DND-41 (cell line): Measurements from ENCODE around the gene ANKRD28.

Source experiments
- ATAC-seq: fragments of 200-7000 bp; cut with Tn5 transposase; 3 replicates; pipeline ENCODE4 v1.9.1; 2021; ENCODE audit warnings: low read depth; ENCODE audit not compliant: insufficient read depth
- DNase-seq: peaks from one replicate; pipeline ENCODE4 v3.0.0-alpha.2; 2020
- H2AFZ ChIP-seq: 2 replicates; pipeline ENCODE4 v1.6.0; 2012; ENCODE audit warnings: low read depth, low read length
- H3K27ac ChIP-seq: 2 replicates; pipeline ENCODE4 v1.5.1; 2012; ENCODE audit warnings: low read length, inconsistent platforms
- H3K27me3 ChIP-seq: fragments of 200-600 bp; sonication (generic); 2 replicates; pipeline ENCODE4 v1.6.0; 2012; ENCODE audit warnings: low read length, mild to moderate bottlenecking, inconsistent platforms; ENCODE audit not compliant: insufficient read depth, poor library complexity
- H3K36me3 ChIP-seq: 2 replicates; pipeline ENCODE4 v1.5.1; 2012; ENCODE audit warnings: low read length, inconsistent platforms; ENCODE audit not compliant: insufficient read depth
- H3K4me1 ChIP-seq: 2 replicates; pipeline ENCODE4 v1.5.1; 2012; ENCODE audit warnings: mild to moderate bottlenecking, low read length; ENCODE audit not compliant: insufficient read depth
- H3K4me2 ChIP-seq: 2 replicates; pipeline ENCODE4 v1.6.0; 2012; ENCODE audit warnings: mild to moderate bottlenecking, moderate library complexity, low read length, inconsistent platforms; ENCODE audit not compliant: insufficient read depth
- H3K4me3 ChIP-seq, 2 experiments: fragments of 200-600 bp in 1 of 2; shearing (Covaris generic) in 1 of 2; 2 replicates each; pipeline ENCODE4 v1.5.1; 2012 to 2016; ENCODE audit warnings: inconsistent platforms in 2 of 2, low read length in 2 of 2, mild to moderate bottlenecking in 2 of 2, low read depth in 1 of 2, moderate library complexity in 1 of 2
- H3K79me2 ChIP-seq: 2 replicates; pipeline ENCODE4 v1.6.0; 2012; ENCODE audit warnings: low read length, inconsistent platforms; ENCODE audit not compliant: insufficient read depth
- H3K9ac ChIP-seq: 2 replicates; pipeline ENCODE4 v1.6.0; 2012; ENCODE audit warnings: low read depth, mild to moderate bottlenecking, inconsistent platforms, low read length, moderate library complexity
- H3K9me3 ChIP-seq: 2 replicates; pipeline ENCODE4 v1.5.1; 2012; ENCODE audit warnings: low read length, moderate library complexity, mild to moderate bottlenecking, inconsistent platforms; ENCODE audit not compliant: insufficient read depth, severe bottlenecking
- H4K20me1 ChIP-seq: 2 replicates; pipeline ENCODE4 v1.6.0; 2012; ENCODE audit warnings: low read length; ENCODE audit not compliant: insufficient read depth
- CTCF ChIP-seq: IDR thresholded peaks from 2 replicates; pipeline ENCODE4 v1.5.1; 2012; ENCODE audit warnings: borderline replicate concordance, low read length, moderate library complexity, mild to moderate bottlenecking; ENCODE audit not compliant: poor library complexity, severe bottlenecking; ENCODE audit errors: extremely low read depth
- EZH2 ChIP-seq: IDR thresholded peaks from 3 replicates; pipeline ENCODE4 v1.6.1; 2012; ENCODE audit warnings: borderline replicate concordance, low read depth, mild to moderate bottlenecking, moderate library complexity, low read length, inconsistent platforms; ENCODE audit not compliant: severe bottlenecking

Gene ANKRD28

GRCh38 chr3:15768421-15769255, 29.1 kb downstream of the ANKRD28 start:
- Histone ChIP-seq H3K36me3 (peaks cover 79% of the 10 kb centered on the region), H3K4me3 (no peak overlapping the region), H3K79me2 (peaks cover 99% of the 10 kb centered on the region), H3K4me1 (no peaks in the 10 kb centered on the region; the same call in 1 of the 2 replicates), H3K4me2 (no peak overlapping the region), H3K9me3 (no peaks in the 10 kb centered on the region), H3K9ac (no peak overlapping the region), H4K20me1 (peaks cover 45% of the 10 kb centered on the region), H3K27ac (no peak overlapping the region), H2AFZ (no peak overlapping the region), H3K27me3 (no peaks in the 10 kb centered on the region)
- ATAC-seq (no peak), DNase-seq (no peak)
- TF ChIP-seq EZH2, result no peak

- Histone ChIP-seq H3K36me3 (peaks cover 88% of the 10 kb centered on the region), H3K9me3 (no peaks in the 10 kb centered on the region), H3K27ac (no peak overlapping the region), H3K79me2 (peaks cover 96% of the 10 kb centered on the region), H3K4me2 (no peak overlapping the region), H3K9ac (no peak overlapping the region), H2AFZ (no peak overlapping the region), H3K27me3 (no peaks in the 10 kb centered on the region), H3K4me1 (no peaks in the 10 kb centered on the region; the same call in 1 of the 2 replicates), H3K4me3 (no peak overlapping the region), H4K20me1 (peaks cover 39% of the 10 kb centered on the region)
- no peak for TF ChIP-seq CTCF
- no peak for TF ChIP-seq EZH2
- DNase-seq (no peak), ATAC-seq (no peak)
Observed at GRCh38 chr3:15766406-15766805, 31.4 kb downstream of the ANKRD28 start.

- H3K9ac ChIP-seq, result no peak overlapping the region
- H3K79me2 ChIP-seq, result peaks cover 96% of the 10 kb centered on the region
- DNase-seq (no peak), ATAC-seq (no peak)
- no peaks in the 10 kb centered on the region for H3K9me3 ChIP-seq
- no peak overlapping the region for H3K4me3 ChIP-seq
- H3K4me2 ChIP-seq, result no peak overlapping the region
- H4K20me1 ChIP-seq, result peaks cover 14% of the 10 kb centered on the region; the same call in 1 of the 2 replicates
- no peaks in the 10 kb centered on the region for H3K27me3 ChIP-seq
- no peak overlapping the region for H2AFZ ChIP-seq
- H3K4me1 ChIP-seq, result no peaks in the 10 kb centered on the region
- H3K36me3 ChIP-seq, result peaks cover 93% of the 10 kb centered on the region
- no peak overlapping the region for H3K27ac ChIP-seq
- TF ChIP-seq EZH2, result no peak
- no peak for TF ChIP-seq CTCF
Observed at GRCh38 chr3:15758295-15758694, 39.5 kb downstream of the ANKRD28 start.

GRCh38 chr3:15757824-15758223, 40.0 kb downstream of the ANKRD28 start:
- Histone ChIP-seq H3K9me3 (no peaks in the 10 kb centered on the region), H3K4me3 (no peak overlapping the region), H3K79me2 (peaks cover 96% of the 10 kb centered on the region), H3K36me3 (peaks cover 93% of the 10 kb centered on the region), H3K4me1 (no peaks in the 10 kb centered on the region), H3K4me2 (no peak overlapping the region), H3K27me3 (no peaks in the 10 kb centered on the region), H4K20me1 (peaks cover 16% of the 10 kb centered on the region; the same call in 1 of the 2 replicates), H2AFZ (no peak overlapping the region), H3K9ac (no peak overlapping the region), H3K27ac (no peak overlapping the region)
- ATAC-seq, result no peak
- no peak for TF ChIP-seq CTCF
- no peak for TF ChIP-seq EZH2
- no peak for DNase-seq
